ENCODE data around the gene KCNJ6. TPM values are rescaled to one million over a fixed set of nuclear protein-coding genes. Genes with fewer than 3 reads are reported as not detected.
"Not testable (repeated sequence)": the region's sequence is repeated elsewhere in the genome, so short reads cannot be mapped to it uniquely, and the experiment has no call there.

Gene KCNJ6
- total RNA-seq, 1 donor from 2014 or later: not detected

GRCh38 chr21:37658121-37658816 lies 258.0 kb downstream of the KCNJ6 start:
- ATAC-seq (no peak), DNase-seq (ENCODE audit: low spot score) (no peak)

GRCh38 chr21:37656899-37657298 lies 259.4 kb downstream of the KCNJ6 start:
- DNase-seq (ENCODE audit: low spot score) (no peak), ATAC-seq (no peak)

GRCh38 chr21:37655611-37656300 lies 260.5 kb downstream of the KCNJ6 start:
- DNase-seq (ENCODE audit: low spot score) (no peak), ATAC-seq (no peak)

- no peak for ATAC-seq
- DNase-seq (ENCODE audit: low spot score): no peak
These were observed 261.7 kb downstream of the KCNJ6 start for GRCh38 chr21:37654596-37654995.

- ATAC-seq: no peak
- no peak for DNase-seq (ENCODE audit: low spot score)
These were observed 263.1 kb downstream of the KCNJ6 start for GRCh38 chr21:37653201-37653600.

GRCh38 chr21:37647781-37648180 lies 268.5 kb downstream of the KCNJ6 start:
- ATAC-seq: no peak
- no peak for DNase-seq (ENCODE audit: low spot score)

- ATAC-seq; DNase-seq (ENCODE audit: low spot score): not testable (repeated sequence)
These were observed 269.5 kb downstream of the KCNJ6 start for GRCh38 chr21:37646761-37647160.

- ATAC-seq (no peak), DNase-seq (ENCODE audit: low spot score) (no peak)
These were observed 270.4 kb downstream of the KCNJ6 start for GRCh38 chr21:37645848-37646247.

GRCh38 chr21:37644636-37645035 lies 271.6 kb downstream of the KCNJ6 start:
- DNase-seq (ENCODE audit: low spot score) (no peak), ATAC-seq (no peak)

GRCh38 chr21:37643862-37644261 lies 272.4 kb downstream of the KCNJ6 start:
- not testable (repeated sequence) for DNase-seq (ENCODE audit: low spot score); ATAC-seq

- no peak for DNase-seq (ENCODE audit: low spot score)
- peak; percentile 93 for ATAC-seq
These were observed 273.8 kb downstream of the KCNJ6 start for GRCh38 chr21:37642493-37642892.

- ATAC-seq: no peak
- no peak for DNase-seq (ENCODE audit: low spot score)
These were observed 276.5 kb downstream of the KCNJ6 start for GRCh38 chr21:37639756-37640155.

GRCh38 chr21:37636152-37636860 lies 280.0 kb downstream of the KCNJ6 start:
- DNase-seq (ENCODE audit: low spot score) (no peak), ATAC-seq (no peak)

GRCh38 chr21:37631319-37632117 lies 284.7 kb downstream of the KCNJ6 start:
- ATAC-seq (peak; percentile 81), DNase-seq (ENCODE audit: low spot score) (no peak)

GRCh38 chr21:37630872-37631271 lies 285.4 kb downstream of the KCNJ6 start:
- DNase-seq (ENCODE audit: low spot score): no peak
- ATAC-seq: no peak

GRCh38 chr21:37628362-37628761 lies 287.9 kb downstream of the KCNJ6 start:
- no peak for DNase-seq (ENCODE audit: low spot score)
- no peak for ATAC-seq

GRCh38 chr21:37627561-37627960 lies 288.7 kb downstream of the KCNJ6 start:
- DNase-seq (ENCODE audit: low spot score): no peak
- ATAC-seq: peak; percentile 7

GRCh38 chr21:37627074-37627473 lies 289.2 kb downstream of the KCNJ6 start:
- ATAC-seq (peak; percentile 91), DNase-seq (ENCODE audit: low spot score) (peak; percentile 49)

- DNase-seq (ENCODE audit: low spot score) (no peak), ATAC-seq (no peak)
These were observed 289.9 kb downstream of the KCNJ6 start for GRCh38 chr21:37626320-37626719.

GRCh38 chr21:37623689-37624088 lies 292.6 kb downstream of the KCNJ6 start:
- DNase-seq (ENCODE audit: low spot score) (no peak), ATAC-seq (no peak)

- ATAC-seq (no peak), DNase-seq (ENCODE audit: low spot score) (no peak)
These were observed 293.1 kb downstream of the KCNJ6 start for GRCh38 chr21:37623183-37623582.
